Body of pancreas (tissue), 4 donors: Measurements from ENCODE around the gene CBL. TPM values are rescaled to one million over a fixed set of nuclear protein-coding genes. Genes with fewer than 3 reads are reported as not detected.

ENCODE experiments used
- ATAC-seq: fragments of 150-250 bp; one replicate; pipeline ENCODE4 v1.9.1; 2016
- DNase-seq, 4 donors: peaks; one replicate each; pipeline ENCODE4 v3.0.0-alpha.2; 2019
- H3K27ac ChIP-seq, 4 donors: fragments of 200-600 bp; sonication (generic); 1 replicate in 3 of 4; 2 replicates in 1 of 4; pipeline versions ENCODE4 v1.5.1 to v1.6.1; 2016 to 2019; ENCODE audit warnings: mild to moderate bottlenecking in 1 of 4, mixed read lengths in 1 of 4, moderate library complexity in 1 of 4
- H3K27me3 ChIP-seq, 2 donors: fragments of 200-600 bp; sonication (generic); one replicate each; pipeline ENCODE4 v1.6.0; 2016; ENCODE audit warnings: mild to moderate bottlenecking in 1 of 2
- H3K36me3 ChIP-seq, 2 donors: fragments of 200-600 bp; sonication (generic); replicated peaks in 1 of 2; 2 replicates each; pipeline ENCODE4 v1.5.1; 2016; ENCODE audit warnings: low read depth in 2 of 2; ENCODE audit not compliant: insufficient read depth in 1 of 2
- H3K4me1 ChIP-seq: fragments of 200-600 bp; sonication (generic); one replicate; pipeline ENCODE4 v1.6.0; 2016
- H3K4me3 ChIP-seq, 2 donors: fragments of 200-600 bp; sonication (generic); 1 replicate in 1 of 2; 2 replicates in 1 of 2; pipeline ENCODE4 v1.5.1; 2016 to 2019
- H3K9me3 ChIP-seq, 3 donors: fragments of 200-600 bp; sonication (generic); 1 replicate in 2 of 3; 2 replicates in 1 of 3; pipeline ENCODE4 v1.5.1; 2016
- CTCF ChIP-seq, 7 experiments: fragments of 450-650 bp in 4 of 7; fragments of 200-600 bp in 3 of 7; sonication (generic) in 3 of 7; IDR thresholded peaks; one replicate each; pipeline ENCODE4 v1.5.1; 2016 to 2019; ENCODE audit warnings: antibody characterized with exemption in 7 of 7
- POLR2A ChIP-seq, 3 donors: fragments of 450-650 bp; IDR thresholded peaks; one replicate each; pipeline ENCODE4 v1.6.1; 2016; ENCODE audit warnings: antibody characterized with exemption in 3 of 3, mild to moderate bottlenecking in 2 of 3
- WGBS, 2 donors: methylation state at CpG; one replicate each; pipeline ENCODE4 v1.1.5; 2017; 5-methylcytosine and 5-hydroxymethylcytosine counted together
- intact Hi-C: fragments of 100-400 bp; cut with DNase I; formaldehyde crosslinking; loops from one replicate; pipeline ENCODE4 v1.15.1; 2023
- total RNA-seq, 2 donors: library from RNA; depleted of rRNA; stranded (reverse); fragments of >200 nt; gene quantifications; one replicate each; pipeline ENCODE4 v1.1.0, GENCODE V29; 2016

CBL gene
- total RNA-seq, 2 donors from 2014 or later, result 3.0 to 6.5 TPM

DNA sequence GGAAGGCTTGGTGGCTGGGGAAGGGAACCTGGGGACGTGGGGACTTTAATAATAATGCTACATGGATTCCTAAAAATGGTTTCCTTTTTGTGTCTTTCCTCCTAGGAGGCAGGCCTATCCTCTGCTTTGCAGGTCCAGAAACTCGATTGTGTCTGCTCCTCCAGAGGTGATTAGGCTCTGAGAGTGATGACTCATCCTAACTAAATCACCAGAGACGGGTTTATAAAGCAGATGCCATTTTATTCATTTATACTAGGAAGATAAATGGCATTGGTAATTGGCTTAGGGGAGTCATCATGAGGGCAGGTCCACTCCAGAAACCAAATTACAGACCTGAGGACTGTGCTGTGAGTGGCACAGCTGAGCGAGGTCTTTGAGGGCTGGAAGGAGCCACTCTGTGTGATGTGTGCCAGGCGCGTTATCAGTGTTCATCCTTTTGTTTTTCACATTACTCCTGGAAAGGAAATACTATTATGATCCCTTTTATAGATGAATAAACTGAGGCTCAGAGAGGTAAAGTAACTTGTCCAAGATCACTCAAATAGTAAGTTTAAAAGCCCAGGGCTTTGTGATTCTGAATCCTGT is 30.6 kb upstream of the CBL start:
- H3K4me1 ChIP-seq, result peaks cover 10% of the 10 kb centered on the region
- H3K27ac ChIP-seq, result no peak overlapping the region
- TF ChIP-seq CTCF (IDR thresholded peaks at IDR 0.05) (no peak), POLR2A (IDR thresholded peaks at IDR 0.05) (no peak)
- H3K9me3 ChIP-seq, result no peaks in the 10 kb centered on the region
- DNase-seq (no peak), ATAC-seq (no peak)
- peaks cover 0 to 7% of the 10 kb centered on the region in 2 donors for H3K36me3 ChIP-seq
- no peaks in the 10 kb centered on the region for H3K27me3 ChIP-seq
- H3K4me3 ChIP-seq, result no peak overlapping the region
- 74 to 76% methylated on average over 6 of the region's 6 CpGs for WGBS, 2 donors
- intact Hi-C loops, result no loop called here

GRCh38 chr11:119178166-119178680 is 27.9 kb upstream of the CBL start:
- 67 to 87% methylated on average over 4 of the region's 4 CpGs for WGBS, 2 donors
- peaks cover 0 to 9% of the 10 kb centered on the region in 2 donors for H3K36me3 ChIP-seq
- ATAC-seq (no peak), DNase-seq (no peak)
- no peak for TF ChIP-seq POLR2A (IDR thresholded peaks at IDR 0.05)
- no peak for TF ChIP-seq CTCF (IDR thresholded peaks at IDR 0.05)
- H3K27me3 ChIP-seq, result no peaks in the 10 kb centered on the region
- H3K4me3 ChIP-seq, result no peak overlapping the region
- no peaks in the 10 kb centered on the region for H3K4me1 ChIP-seq
- H3K9me3 ChIP-seq, result no peaks in the 10 kb centered on the region
- H3K27ac ChIP-seq, result no peak overlapping the region
- intact Hi-C loops, result no loop called here

GRCh38 chr11:119179342-119179741 is 26.8 kb upstream of the CBL start:
- ATAC-seq (no peak), DNase-seq (no peak)
- H3K4me3 ChIP-seq, result no peak overlapping the region
- WGBS, 2 donors, result 88 to 92% methylated on average over 5 to 6 of the region's 6 CpGs
- TF ChIP-seq CTCF (IDR thresholded peaks at IDR 0.05) (no peak), POLR2A (IDR thresholded peaks at IDR 0.05) (no peak)
- H3K36me3 ChIP-seq, result peaks cover 0 to 9% of the 10 kb centered on the region in 2 donors
- H3K9me3 ChIP-seq, result no peaks in the 10 kb centered on the region
- intact Hi-C loops, result no loop called here
- no peaks in the 10 kb centered on the region for H3K4me1 ChIP-seq
- no peak overlapping the region for H3K27ac ChIP-seq
- H3K27me3 ChIP-seq, result no peaks in the 10 kb centered on the region

DNA sequence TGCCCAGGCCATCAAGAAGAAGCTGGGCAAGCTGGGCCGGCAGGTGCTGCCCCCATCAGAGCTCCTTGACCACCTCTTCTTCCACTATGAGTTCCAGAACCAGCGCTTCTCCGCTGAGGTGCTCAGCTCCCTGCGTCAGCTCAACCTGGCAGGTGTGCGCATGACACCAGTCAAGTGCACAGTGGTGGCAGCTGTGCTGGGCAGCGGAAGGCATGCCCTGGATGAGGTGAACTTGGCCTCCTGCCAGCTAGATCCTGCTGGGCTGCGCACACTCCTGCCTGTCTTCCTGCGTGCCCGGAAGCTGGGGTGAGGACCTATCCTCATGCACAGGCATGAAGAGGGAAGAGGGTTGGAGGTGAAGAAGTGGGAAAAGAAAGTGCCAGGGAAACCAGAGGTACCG is 26.2 kb upstream of the CBL start:
- no peaks in the 10 kb centered on the region for H3K4me1 ChIP-seq
- TF ChIP-seq CTCF (IDR thresholded peaks at IDR 0.05), result no peak
- TF ChIP-seq POLR2A (IDR thresholded peaks at IDR 0.05), result no peak
- intact Hi-C loops, result no loop called here
- H3K36me3 ChIP-seq, result peaks cover 0 to 6% of the 10 kb centered on the region in 2 donors
- DNase-seq (peak in 3 of 4 donors; percentile 50 to 60 (median 56)), ATAC-seq (no peak)
- H3K4me3 ChIP-seq, result no peak overlapping the region
- H3K27ac ChIP-seq, result no peak overlapping the region
- H3K9me3 ChIP-seq, result no peaks in the 10 kb centered on the region
- WGBS, 2 donors, result 91 to 94% methylated on average over 5 to 10 of the region's 10 CpGs
- no peaks in the 10 kb centered on the region for H3K27me3 ChIP-seq
